Type B pancreatic cell (in vitro differentiated cells): ENCODE data around the gene SEL1L3. TPM values are rescaled to one million over a fixed set of nuclear protein-coding genes. Genes with fewer than 3 reads are reported as not detected.

Source experiments
- DNase-seq: peaks from one replicate; pipeline ENCODE4 v3.0.0; 2021; ENCODE audit warnings: mixed read lengths; ENCODE audit not compliant: unreplicated experiment; ENCODE audit errors: extremely low spot score
- H3K27ac Mint-ChIP-seq: 2 replicates; pipeline ENCODE4 v1.8.0; 2021; ENCODE audit warnings: mild to moderate bottlenecking, mixed read lengths
- H3K27me3 Mint-ChIP-seq: 2 replicates; pipeline ENCODE4 v1.8.0; 2021; ENCODE audit warnings: mixed read lengths
- H3K36me3 Mint-ChIP-seq: 2 replicates; pipeline ENCODE4 v1.8.0; 2021; ENCODE audit warnings: mixed read lengths
- H3K4me1 Mint-ChIP-seq: one replicate; pipeline ENCODE4 v1.8.0; 2021; ENCODE audit warnings: mixed read lengths; ENCODE audit not compliant: unreplicated experiment
- H3K4me3 Mint-ChIP-seq: 2 replicates; pipeline ENCODE4 v1.8.0; 2021; ENCODE audit warnings: mild to moderate bottlenecking, mixed read lengths
- H3K9me3 Mint-ChIP-seq: 2 replicates; pipeline ENCODE4 v1.8.0; 2021; ENCODE audit warnings: mixed read lengths
- CTCF ChIP-seq: fragments of 200-600 bp; sonication (generic); conservative IDR thresholded peaks from 2 replicates; pipeline ENCODE4 v1.5.0; 2021; ENCODE audit warnings: antibody characterized with exemption, mild to moderate bottlenecking
- total RNA-seq: library from RNA; stranded (reverse); gene quantifications from 2 replicates; pipeline ENCODE4 v1.2.1, GENCODE V29; 2021; ENCODE audit warnings: low replicate concordance

SEL1L3 gene
- total RNA-seq, 1 donor from 2014 or later: 28.2 TPM

DNA sequence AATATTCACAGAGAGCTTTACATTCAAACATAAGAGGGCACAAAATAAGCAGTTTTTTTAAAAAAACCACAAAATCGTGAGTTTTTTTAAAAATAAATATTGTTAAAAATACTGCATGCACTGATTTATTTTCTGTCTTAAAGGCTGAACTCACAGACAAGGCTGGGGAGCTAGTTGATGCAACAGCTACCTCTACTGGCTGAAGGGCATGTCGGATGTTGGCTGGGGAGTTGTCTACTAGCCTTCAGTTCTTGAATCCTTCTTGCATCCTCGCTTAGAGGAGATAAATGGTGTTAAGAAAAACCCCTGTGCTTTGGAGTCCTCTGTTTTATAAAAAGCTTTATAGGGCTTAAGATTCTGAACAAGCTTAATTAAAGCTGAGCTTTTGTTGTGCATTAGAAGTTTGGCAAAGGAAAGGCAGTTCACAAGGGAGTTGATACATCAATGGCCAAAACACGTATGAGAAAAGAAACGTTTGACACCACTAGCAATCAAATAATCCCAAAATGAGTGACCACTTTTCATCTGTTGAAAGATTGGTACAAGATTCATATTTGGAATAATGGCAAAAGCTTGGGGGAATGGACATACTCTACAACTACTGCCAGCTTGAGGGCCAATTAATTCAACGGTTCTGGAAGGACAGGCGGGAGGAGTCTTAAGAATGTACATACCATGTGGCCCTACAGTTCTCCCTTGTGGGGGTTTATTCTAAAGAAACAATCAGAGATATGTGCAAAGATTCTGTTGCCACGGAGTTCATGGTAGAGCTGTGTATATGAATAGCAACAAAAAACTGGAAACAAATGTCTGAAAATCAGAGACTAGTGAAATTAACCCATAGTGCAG lies 94.7 kb downstream of the SEL1L3 start:
- H3K27ac Mint-ChIP-seq: no peak overlapping the region
- no peaks in the 10 kb centered on the region for H3K36me3 Mint-ChIP-seq
- no peaks in the 10 kb centered on the region for H3K9me3 Mint-ChIP-seq
- no peaks in the 10 kb centered on the region for H3K4me1 Mint-ChIP-seq
- no peak overlapping the region for H3K4me3 Mint-ChIP-seq
- H3K27me3 Mint-ChIP-seq: no peaks in the 10 kb centered on the region
- no peak for DNase-seq
- TF ChIP-seq CTCF: peak; percentile 94

DNA sequence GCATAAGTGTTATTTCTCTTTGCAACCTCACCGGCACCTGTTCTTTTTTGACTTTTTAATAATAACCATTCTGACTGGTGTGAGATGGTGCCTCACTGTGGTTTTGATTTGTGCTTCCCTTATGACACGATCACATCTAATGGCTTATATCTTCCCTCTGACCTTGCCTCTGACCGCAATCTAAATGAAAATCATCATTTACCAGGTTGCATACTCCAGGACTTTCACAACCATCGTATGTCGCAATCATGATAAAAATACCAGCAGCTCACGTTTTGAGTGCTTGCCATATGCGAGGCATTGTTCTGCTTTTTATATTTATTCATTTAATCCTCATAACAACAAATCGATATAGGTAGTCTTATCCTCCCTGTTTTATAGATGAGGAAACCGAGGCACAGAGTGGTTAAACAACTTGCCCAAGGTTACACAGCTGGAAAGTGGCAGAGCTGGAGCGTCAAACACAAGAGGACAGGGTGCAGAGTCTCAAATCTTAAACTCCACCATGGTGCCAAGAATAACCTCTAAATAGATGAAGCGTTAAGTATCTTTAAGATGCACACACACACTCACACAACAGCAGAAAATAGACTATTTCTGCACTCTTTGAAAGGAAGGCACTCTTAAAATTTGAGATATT lies 102.2 kb downstream of the SEL1L3 start:
- Mint-ChIP-seq H3K4me3 (no peak overlapping the region), H3K27ac (no peak overlapping the region), H3K4me1 (no peaks in the 10 kb centered on the region), H3K36me3 (peaks cover 3% of the 10 kb centered on the region), H3K27me3 (no peaks in the 10 kb centered on the region), H3K9me3 (no peaks in the 10 kb centered on the region)
- TF ChIP-seq CTCF: no peak
- DNase-seq: no peak

- Mint-ChIP-seq H3K4me3 (no peak overlapping the region), H3K27me3 (no peaks in the 10 kb centered on the region), H3K27ac (no peak overlapping the region), H3K36me3 (peaks cover 3% of the 10 kb centered on the region), H3K4me1 (no peaks in the 10 kb centered on the region), H3K9me3 (no peaks in the 10 kb centered on the region)
- DNase-seq: no peak
- TF ChIP-seq CTCF: no peak
Measured at GRCh38 chr4:25760048-25760447, 102.7 kb downstream of the SEL1L3 start.

GRCh38 chr4:25759101-25759500 lies 103.7 kb downstream of the SEL1L3 start:
- peaks cover 3% of the 10 kb centered on the region for H3K36me3 Mint-ChIP-seq
- H3K27me3 Mint-ChIP-seq: no peaks in the 10 kb centered on the region
- no peak for TF ChIP-seq CTCF
- no peaks in the 10 kb centered on the region for H3K9me3 Mint-ChIP-seq
- H3K4me3 Mint-ChIP-seq: no peak overlapping the region
- no peaks in the 10 kb centered on the region for H3K4me1 Mint-ChIP-seq
- H3K27ac Mint-ChIP-seq: no peak overlapping the region
- no peak for DNase-seq

- Mint-ChIP-seq H3K4me3 (no peak overlapping the region), H3K9me3 (no peaks in the 10 kb centered on the region), H3K4me1 (no peaks in the 10 kb centered on the region), H3K36me3 (peaks cover 3% of the 10 kb centered on the region), H3K27me3 (no peaks in the 10 kb centered on the region), H3K27ac (no peak overlapping the region)
- no peak for DNase-seq
- TF ChIP-seq CTCF: no peak
Measured at GRCh38 chr4:25757452-25757851, 105.3 kb downstream of the SEL1L3 start.
